ENCODE data around the gene GALNS.

GALNS gene, protein sequence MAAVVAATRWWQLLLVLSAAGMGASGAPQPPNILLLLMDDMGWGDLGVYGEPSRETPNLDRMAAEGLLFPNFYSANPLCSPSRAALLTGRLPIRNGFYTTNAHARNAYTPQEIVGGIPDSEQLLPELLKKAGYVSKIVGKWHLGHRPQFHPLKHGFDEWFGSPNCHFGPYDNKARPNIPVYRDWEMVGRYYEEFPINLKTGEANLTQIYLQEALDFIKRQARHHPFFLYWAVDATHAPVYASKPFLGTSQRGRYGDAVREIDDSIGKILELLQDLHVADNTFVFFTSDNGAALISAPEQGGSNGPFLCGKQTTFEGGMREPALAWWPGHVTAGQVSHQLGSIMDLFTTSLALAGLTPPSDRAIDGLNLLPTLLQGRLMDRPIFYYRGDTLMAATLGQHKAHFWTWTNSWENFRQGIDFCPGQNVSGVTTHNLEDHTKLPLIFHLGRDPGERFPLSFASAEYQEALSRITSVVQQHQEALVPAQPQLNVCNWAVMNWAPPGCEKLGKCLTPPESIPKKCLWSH

DNA sequence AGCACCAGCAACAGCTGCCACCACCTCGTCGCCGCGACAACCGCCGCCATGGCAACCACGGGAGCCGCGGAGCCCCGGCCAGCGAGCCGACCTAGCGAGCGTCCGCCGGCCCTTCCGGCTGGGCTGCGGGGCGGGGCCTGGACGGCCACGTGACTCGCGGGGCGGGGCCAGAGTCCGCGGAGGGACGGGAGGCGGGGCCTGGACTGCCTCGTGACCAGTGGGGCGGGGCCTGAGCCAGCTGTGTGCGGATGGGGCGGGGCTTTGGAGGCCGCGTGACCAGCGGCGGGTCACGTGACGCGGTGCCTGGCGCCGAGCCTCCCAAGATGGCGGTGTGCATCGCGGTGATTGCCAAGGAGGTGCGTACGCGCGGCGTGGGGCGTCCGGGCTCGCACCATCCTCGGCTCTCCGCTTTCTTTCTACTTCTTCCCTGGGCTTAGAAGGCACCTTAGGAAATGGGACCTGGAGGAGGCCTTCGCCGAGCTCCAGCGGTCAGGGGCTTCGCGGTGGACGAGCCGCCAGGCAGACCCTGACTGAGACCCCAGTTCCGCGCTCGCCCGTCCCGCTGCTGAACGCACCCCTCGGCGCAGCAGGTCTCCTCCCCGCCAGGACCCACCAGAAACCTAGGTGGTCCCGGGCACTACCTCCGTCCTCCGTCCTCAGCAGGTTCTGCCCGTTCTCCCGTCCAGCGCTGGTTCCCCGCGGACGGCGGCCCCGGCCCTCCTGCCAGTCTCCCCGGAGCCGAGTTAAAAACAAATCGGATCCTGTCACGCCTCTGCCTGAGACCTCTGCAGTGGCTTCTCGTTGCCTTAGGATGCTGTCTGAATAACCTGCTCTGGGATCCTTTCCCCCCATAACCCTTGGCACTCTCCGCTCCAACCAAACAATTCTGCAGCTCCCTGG, at the start of gene GALNS, which contains the start of gene TRAPPC2L:
Gene GALNS (minus strand): TSS at position 120 of the 900 bp plus-strand sequence. CDS start 70 bp downstream, at position 50.
Gene TRAPPC2L (plus strand): TSS at position 300 of the 900 bp plus-strand sequence. CDS start 24 bp downstream, at position 324.
- TF ChIP-seq PPARA (CRISPR knock-in tag; IDR thresholded peaks at IDR 0.05; ENCODE audit: borderline replicate concordance): no peak
- TF ChIP-seq GLIS3 (CRISPR knock-in tag; IDR thresholded peaks at IDR 0.05): 0 out of 2 replicates have a peak, but pooled peaks have one; percentile 54
- no peak for TF ChIP-seq ISL1 (CRISPR knock-in tag; IDR thresholded peaks at IDR 0.05)
- TF ChIP-seq, protein P1, sequence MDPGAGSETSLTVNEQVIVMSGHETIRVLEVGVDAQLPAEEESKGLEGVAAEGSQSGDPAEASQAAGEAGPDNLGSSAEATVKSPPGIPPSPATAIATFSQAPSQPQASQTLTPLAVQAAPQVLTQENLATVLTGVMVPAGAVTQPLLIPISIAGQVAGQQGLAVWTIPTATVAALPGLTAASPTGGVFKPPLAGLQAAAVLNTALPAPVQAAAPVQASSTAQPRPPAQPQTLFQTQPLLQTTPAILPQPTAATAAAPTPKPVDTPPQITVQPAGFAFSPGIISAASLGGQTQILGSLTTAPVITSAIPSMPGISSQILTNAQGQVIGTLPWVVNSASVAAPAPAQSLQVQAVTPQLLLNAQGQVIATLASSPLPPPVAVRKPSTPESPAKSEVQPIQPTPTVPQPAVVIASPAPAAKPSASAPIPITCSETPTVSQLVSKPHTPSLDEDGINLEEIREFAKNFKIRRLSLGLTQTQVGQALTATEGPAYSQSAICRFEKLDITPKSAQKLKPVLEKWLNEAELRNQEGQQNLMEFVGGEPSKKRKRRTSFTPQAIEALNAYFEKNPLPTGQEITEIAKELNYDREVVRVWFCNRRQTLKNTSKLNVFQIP (CRISPR knock-in tag; IDR thresholded peaks at IDR 0.05; ENCODE audit: borderline replicate concordance, low read depth): no peak
- no peak for TF ChIP-seq BACH2 (CRISPR knock-in tag; IDR thresholded peaks at IDR 0.05; ENCODE audit: borderline replicate concordance)
- no peak for TF ChIP-seq CSDC2 (CRISPR knock-in tag; IDR thresholded peaks at IDR 0.05)
- peak; percentile 78; the same call in 1 of the 2 replicates for TF ChIP-seq ARNTL (CRISPR knock-in tag; IDR thresholded peaks at IDR 0.05; ENCODE audit: borderline replicate concordance, low read depth)
- TF ChIP-seq, protein P2, sequence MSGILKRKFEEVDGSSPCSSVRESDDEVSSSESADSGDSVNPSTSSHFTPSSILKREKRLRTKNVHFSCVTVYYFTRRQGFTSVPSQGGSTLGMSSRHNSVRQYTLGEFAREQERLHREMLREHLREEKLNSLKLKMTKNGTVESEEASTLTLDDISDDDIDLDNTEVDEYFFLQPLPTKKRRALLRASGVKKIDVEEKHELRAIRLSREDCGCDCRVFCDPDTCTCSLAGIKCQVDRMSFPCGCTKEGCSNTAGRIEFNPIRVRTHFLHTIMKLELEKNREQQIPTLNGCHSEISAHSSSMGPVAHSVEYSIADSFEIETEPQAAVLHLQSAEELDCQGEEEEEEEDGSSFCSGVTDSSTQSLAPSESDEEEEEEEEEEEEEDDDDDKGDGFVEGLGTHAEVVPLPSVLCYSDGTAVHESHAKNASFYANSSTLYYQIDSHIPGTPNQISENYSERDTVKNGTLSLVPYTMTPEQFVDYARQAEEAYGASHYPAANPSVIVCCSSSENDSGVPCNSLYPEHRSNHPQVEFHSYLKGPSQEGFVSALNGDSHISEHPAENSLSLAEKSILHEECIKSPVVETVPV (CRISPR knock-in tag; IDR thresholded peaks at IDR 0.05): no peak
- TF ChIP-seq, protein P3, sequence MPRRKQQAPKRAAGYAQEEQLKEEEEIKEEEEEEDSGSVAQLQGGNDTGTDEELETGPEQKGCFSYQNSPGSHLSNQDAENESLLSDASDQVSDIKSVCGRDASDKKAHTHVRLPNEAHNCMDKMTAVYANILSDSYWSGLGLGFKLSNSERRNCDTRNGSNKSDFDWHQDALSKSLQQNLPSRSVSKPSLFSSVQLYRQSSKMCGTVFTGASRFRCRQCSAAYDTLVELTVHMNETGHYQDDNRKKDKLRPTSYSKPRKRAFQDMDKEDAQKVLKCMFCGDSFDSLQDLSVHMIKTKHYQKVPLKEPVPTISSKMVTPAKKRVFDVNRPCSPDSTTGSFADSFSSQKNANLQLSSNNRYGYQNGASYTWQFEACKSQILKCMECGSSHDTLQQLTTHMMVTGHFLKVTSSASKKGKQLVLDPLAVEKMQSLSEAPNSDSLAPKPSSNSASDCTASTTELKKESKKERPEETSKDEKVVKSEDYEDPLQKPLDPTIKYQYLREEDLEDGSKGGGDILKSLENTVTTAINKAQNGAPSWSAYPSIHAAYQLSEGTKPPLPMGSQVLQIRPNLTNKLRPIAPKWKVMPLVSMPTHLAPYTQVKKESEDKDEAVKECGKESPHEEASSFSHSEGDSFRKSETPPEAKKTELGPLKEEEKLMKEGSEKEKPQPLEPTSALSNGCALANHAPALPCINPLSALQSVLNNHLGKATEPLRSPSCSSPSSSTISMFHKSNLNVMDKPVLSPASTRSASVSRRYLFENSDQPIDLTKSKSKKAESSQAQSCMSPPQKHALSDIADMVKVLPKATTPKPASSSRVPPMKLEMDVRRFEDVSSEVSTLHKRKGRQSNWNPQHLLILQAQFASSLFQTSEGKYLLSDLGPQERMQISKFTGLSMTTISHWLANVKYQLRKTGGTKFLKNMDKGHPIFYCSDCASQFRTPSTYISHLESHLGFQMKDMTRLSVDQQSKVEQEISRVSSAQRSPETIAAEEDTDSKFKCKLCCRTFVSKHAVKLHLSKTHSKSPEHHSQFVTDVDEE (CRISPR knock-in tag; IDR thresholded peaks at IDR 0.05): no peak
- ATAC-seq: peak; percentile 87

DNA sequence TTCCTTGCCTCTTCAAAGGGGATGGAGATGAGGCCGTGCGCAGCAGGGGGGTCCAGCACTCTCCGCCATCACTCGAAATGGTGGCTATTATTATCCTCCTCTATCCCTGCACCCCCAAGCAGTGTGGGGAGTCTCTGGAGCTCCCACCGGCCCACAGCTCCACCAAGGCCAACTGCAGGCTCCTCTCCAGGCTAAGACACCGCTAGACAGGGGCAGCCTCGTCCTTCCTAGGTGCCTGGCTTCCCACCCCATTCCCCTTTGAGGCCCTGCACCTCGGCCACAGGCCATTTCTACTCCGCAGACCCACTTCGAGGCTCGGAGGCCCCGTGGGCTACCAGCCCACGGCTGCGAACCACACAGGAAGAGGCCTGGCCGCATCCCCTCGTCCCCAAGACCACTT, 49.3 kb upstream of the GALNS start:
- ATAC-seq: no peak
- TF ChIP-seq RARB (CRISPR knock-in tag; IDR thresholded peaks at IDR 0.05) (no peak), CSDC2 (CRISPR knock-in tag; IDR thresholded peaks at IDR 0.05) (no peak)
- TF ChIP-seq, protein P2 (CRISPR knock-in tag; IDR thresholded peaks at IDR 0.05): no peak

DNA sequence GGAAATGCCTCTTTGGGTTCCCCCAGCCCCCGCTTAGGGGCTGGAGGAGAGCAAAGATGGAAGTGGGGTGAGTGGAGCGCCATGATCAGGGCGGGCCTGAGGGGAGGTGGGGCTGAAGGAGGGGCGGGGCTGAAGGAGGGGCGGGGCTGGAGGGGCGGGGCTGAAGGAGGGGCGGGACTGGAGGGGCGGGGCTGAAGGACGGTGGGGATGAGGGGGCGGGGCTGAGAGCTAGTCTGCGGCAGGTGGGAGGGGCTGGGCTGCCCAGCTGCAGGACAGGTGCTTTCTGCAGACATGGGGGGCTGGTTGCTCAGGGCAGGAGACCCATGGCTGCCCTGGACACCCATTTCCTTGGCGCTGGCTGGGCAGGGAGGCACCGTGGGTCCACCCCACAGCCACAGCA, 48.8 kb upstream of the GALNS start:
- TF ChIP-seq ESRRG (CRISPR knock-in tag; IDR thresholded peaks at IDR 0.05) (no peak), ARNTL (CRISPR knock-in tag; IDR thresholded peaks at IDR 0.05; ENCODE audit: borderline replicate concordance, low read depth) (no peak), CSDC2 (CRISPR knock-in tag; IDR thresholded peaks at IDR 0.05) (no peak), ZFP3 (CRISPR knock-in tag; IDR thresholded peaks at IDR 0.05) (no peak), ZFP30 (CRISPR knock-in tag; IDR thresholded peaks at IDR 0.05) (no peak)
- TF ChIP-seq, protein P3 (CRISPR knock-in tag; IDR thresholded peaks at IDR 0.05): no peak
- TF ChIP-seq, protein P4, sequence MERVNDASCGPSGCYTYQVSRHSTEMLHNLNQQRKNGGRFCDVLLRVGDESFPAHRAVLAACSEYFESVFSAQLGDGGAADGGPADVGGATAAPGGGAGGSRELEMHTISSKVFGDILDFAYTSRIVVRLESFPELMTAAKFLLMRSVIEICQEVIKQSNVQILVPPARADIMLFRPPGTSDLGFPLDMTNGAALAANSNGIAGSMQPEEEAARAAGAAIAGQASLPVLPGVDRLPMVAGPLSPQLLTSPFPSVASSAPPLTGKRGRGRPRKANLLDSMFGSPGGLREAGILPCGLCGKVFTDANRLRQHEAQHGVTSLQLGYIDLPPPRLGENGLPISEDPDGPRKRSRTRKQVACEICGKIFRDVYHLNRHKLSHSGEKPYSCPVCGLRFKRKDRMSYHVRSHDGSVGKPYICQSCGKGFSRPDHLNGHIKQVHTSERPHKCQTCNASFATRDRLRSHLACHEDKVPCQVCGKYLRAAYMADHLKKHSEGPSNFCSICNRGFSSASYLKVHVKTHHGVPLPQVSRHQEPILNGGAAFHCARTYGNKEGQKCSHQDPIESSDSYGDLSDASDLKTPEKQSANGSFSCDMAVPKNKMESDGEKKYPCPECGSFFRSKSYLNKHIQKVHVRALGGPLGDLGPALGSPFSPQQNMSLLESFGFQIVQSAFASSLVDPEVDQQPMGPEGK (CRISPR knock-in tag; IDR thresholded peaks at IDR 0.05; ENCODE audit: borderline replicate concordance): no peak
- TF ChIP-seq, protein P5, sequence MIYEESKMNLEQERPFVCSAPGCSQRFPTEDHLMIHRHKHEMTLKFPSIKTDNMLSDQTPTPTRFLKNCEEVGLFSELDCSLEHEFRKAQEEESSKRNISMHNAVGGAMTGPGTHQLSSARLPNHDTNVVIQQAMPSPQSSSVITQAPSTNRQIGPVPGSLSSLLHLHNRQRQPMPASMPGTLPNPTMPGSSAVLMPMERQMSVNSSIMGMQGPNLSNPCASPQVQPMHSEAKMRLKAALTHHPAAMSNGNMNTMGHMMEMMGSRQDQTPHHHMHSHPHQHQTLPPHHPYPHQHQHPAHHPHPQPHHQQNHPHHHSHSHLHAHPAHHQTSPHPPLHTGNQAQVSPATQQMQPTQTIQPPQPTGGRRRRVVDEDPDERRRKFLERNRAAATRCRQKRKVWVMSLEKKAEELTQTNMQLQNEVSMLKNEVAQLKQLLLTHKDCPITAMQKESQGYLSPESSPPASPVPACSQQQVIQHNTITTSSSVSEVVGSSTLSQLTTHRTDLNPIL (CRISPR knock-in tag; IDR thresholded peaks at IDR 0.05; ENCODE audit: low read depth): no peak

More for the DNA sequence above, 48.8 kb upstream of the GALNS start:
- peak; percentile 14; the same call in 2 of the 3 replicates for ATAC-seq

All from SK-N-SH treated with all-trans-retinoic acid at 6 μM for 48 hours (cell line).